ENCODE data around the gene FGF1. TPM values are rescaled to one million over a fixed set of nuclear protein-coding genes. Genes with fewer than 3 reads are reported as not detected.

FGF1 gene
- total and polyA plus RNA-seq, 2 donors (not counting 3 experiments of a cell fraction or from before 2014, with no cell fraction given), result not detected

- Histone ChIP-seq H3K4me3 (replicated peaks in 1 of 3; ENCODE audit: insufficient read depth in 1 of 3, low read depth in 1 of 3, low read length in 3 of 3) (no peak overlapping the region), H3K79me2 (ENCODE audit: control insufficient read depth, insufficient read depth, low read length) (no peaks in the 10 kb centered on the region), H3K4me2 (ENCODE audit: insufficient read depth, low read length) (no peak overlapping the region), H3K27ac (ENCODE audit: insufficient read depth, low read depth, low read length) (no peak overlapping the region), H3K36me3 (ENCODE audit: control insufficient read depth in 2 of 2, extremely low read depth in 1 of 2, insufficient read depth in 2 of 2, low read length in 2 of 2) (no peaks in the 10 kb centered on the region), H3K9me1 (replicated peaks; ENCODE audit: control insufficient read depth, extremely low read depth, insufficient read depth, low read length) (no peaks in the 10 kb centered on the region), H3K27me3 (ENCODE audit: control insufficient read depth in 2 of 2, insufficient read depth in 2 of 2, low read length in 2 of 2) (peaks cover 11 to 39% of the 10 kb centered on the region in 2 experiments), H3K9me3 (replicated peaks; ENCODE audit: control insufficient read depth, insufficient read depth, low read length) (no peaks in the 10 kb centered on the region), H3K4me1 (ENCODE audit: control insufficient read depth, extremely low read depth, insufficient read depth, low read length) (no peaks in the 10 kb centered on the region), H3K9ac (replicated peaks; ENCODE audit: extremely low read depth, insufficient read depth, low read length) (no peak overlapping the region), H4K20me1 (replicated peaks; ENCODE audit: control insufficient read depth, extremely low read depth, insufficient read depth, low read length) (no peaks in the 10 kb centered on the region), H2AFZ (ENCODE audit: low read depth, low read length) (no peak overlapping the region)
- BruUV-seq (replicated peaks), result no TSS peak
- DNase-seq (ENCODE audit: low read depth, low spot score) (no peak), FAIRE-seq (no peak)
- ChIA-PET POLR2A (no interaction called here), CTCF (interaction anchor here (1.2 to 7.3 kb wide), 4 partner anchors 12 to 221 kb away, joined by 5 to 68 read pairs (median 8); no protein-coding TSS in a partner anchor)
- dilution Hi-C loops (cut with MboI; ENCODE audit: extremely low pct_ligation_motif_present, low sequenced_read_pairs), result no loop called here
- TF ChIP-seq MYC (IDR thresholded peaks at IDR 0.05; ENCODE audit: low read depth, low read length) (no peak), POLR2AphosphoS5 (IDR thresholded peaks at IDR 0.05; ENCODE audit: insufficient read depth, low read depth, low read length) (no peak), CTCF (IDR thresholded peaks at IDR 0.05; ENCODE audit: extremely low read depth in 1 of 2, insufficient read depth in 1 of 2, low read depth in 1 of 2, low read length in 2 of 2) (no peak), FOS (IDR thresholded peaks at IDR 0.05; ENCODE audit: borderline replicate concordance, insufficient read depth, low read length) (no peak), EZH2 (IDR thresholded peaks at IDR 0.05; ENCODE audit: borderline replicate concordance, low read depth, low read length, severe bottlenecking) (no peak), POLR2A (IDR thresholded peaks at IDR 0.05; ENCODE audit: low read depth, low read length) (no peak), GATA2 (IDR thresholded peaks at IDR 0.05; ENCODE audit: insufficient read depth, insufficient read length, low read depth, low read length) (no peak), JUN (IDR thresholded peaks at IDR 0.05; ENCODE audit: borderline replicate concordance, insufficient read depth, insufficient read length, low read depth) (no peak)
- TF ChIP-seq, protein P1, sequence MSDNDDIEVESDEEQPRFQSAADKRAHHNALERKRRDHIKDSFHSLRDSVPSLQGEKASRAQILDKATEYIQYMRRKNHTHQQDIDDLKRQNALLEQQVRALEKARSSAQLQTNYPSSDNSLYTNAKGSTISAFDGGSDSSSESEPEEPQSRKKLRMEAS (IDR thresholded peaks at IDR 0.05; ENCODE audit: insufficient read depth, insufficient read length), result no peak
- intact Hi-C loops (cut with micrococcal nuclease), result no loop called here
Observed at GRCh38 chr5:142667831-142668230, 18.1 kb downstream of the FGF1 start.

All from endothelial cell of umbilical vein (primary cell).